H9 (cell line): Measurements from ENCODE around the gene COQ5. TPM values are rescaled to one million over a fixed set of nuclear protein-coding genes. Genes with fewer than 3 reads are reported as not detected.

Experiments
- DNase-seq: peaks from one replicate; pipeline ENCODE4 v3.0.0-alpha.2; 2017
- H2AFZ ChIP-seq: one replicate; pipeline ENCODE4 v1.6.1; 2013; ENCODE audit warnings: mild to moderate bottlenecking, low read length, control low read depth, moderate library complexity
- H2AK5ac ChIP-seq: 2 replicates; pipeline ENCODE4 v1.6.1; 2013; ENCODE audit warnings: low read length, control low read depth, mixed read lengths; ENCODE audit not compliant: insufficient read length
- H2BK120ac ChIP-seq: one replicate; pipeline ENCODE4 v1.6.1; 2013; ENCODE audit warnings: low read depth, mild to moderate bottlenecking, low read length, control low read depth, inconsistent platforms; ENCODE audit not compliant: poor library complexity, severe bottlenecking
- H2BK12ac ChIP-seq: 2 replicates; pipeline ENCODE4 v1.6.1; 2013; ENCODE audit warnings: low read length, control low read depth, mixed read lengths, low read depth; ENCODE audit not compliant: insufficient read length
- H2BK15ac ChIP-seq: 2 replicates; pipeline ENCODE4 v1.6.1; 2013; ENCODE audit warnings: low read depth, low read length, control low read depth
- H2BK20ac ChIP-seq: one replicate; pipeline ENCODE4 v1.6.1; 2013; ENCODE audit warnings: low read depth, mild to moderate bottlenecking, low read length, control low read depth, inconsistent platforms; ENCODE audit not compliant: poor library complexity, severe bottlenecking
- H2BK5ac ChIP-seq: 2 replicates; pipeline ENCODE4 v1.6.1; 2013; ENCODE audit warnings: low read length, control low read depth, mixed read lengths; ENCODE audit not compliant: insufficient read length
- H3K14ac ChIP-seq: 2 replicates; pipeline ENCODE4 v1.6.1; 2013; ENCODE audit warnings: low read length, control low read depth; ENCODE audit not compliant: insufficient read depth
- H3K18ac ChIP-seq: 2 replicates; pipeline ENCODE4 v1.6.1; 2013; ENCODE audit warnings: low read depth, mild to moderate bottlenecking, mixed read lengths, low read length, control low read depth; ENCODE audit not compliant: insufficient read length
- H3K23ac ChIP-seq: 2 replicates; pipeline ENCODE4 v1.6.1; 2013; ENCODE audit warnings: low read length, control low read depth, mixed read lengths, low read depth; ENCODE audit not compliant: insufficient read length
- H3K23me2 ChIP-seq: 2 replicates; pipeline ENCODE4 v1.6.1; 2013; ENCODE audit warnings: low read depth, mild to moderate bottlenecking, mixed read lengths, low read length, control low read depth; ENCODE audit not compliant: insufficient read length, poor library complexity, severe bottlenecking
- H3K27ac ChIP-seq: 2 replicates; pipeline ENCODE4 v1.5.1; 2013; ENCODE audit warnings: low read length, control low read depth, mixed read lengths, low read depth; ENCODE audit not compliant: insufficient read length
- H3K27me3 ChIP-seq: 2 replicates; pipeline ENCODE4 v1.6.1; 2013; ENCODE audit warnings: low read length, control low read depth, inconsistent platforms; ENCODE audit not compliant: insufficient read depth
- H3K4ac ChIP-seq: 2 replicates; pipeline ENCODE4 v1.6.1; 2013; ENCODE audit warnings: low read depth, mild to moderate bottlenecking, control low read depth, inconsistent platforms, low read length, moderate library complexity
- H3K4me1 ChIP-seq: 2 replicates; pipeline ENCODE4 v1.6.1; 2013; ENCODE audit warnings: low read length, control low read depth, inconsistent platforms; ENCODE audit not compliant: insufficient read depth
- H3K4me2 ChIP-seq: 2 replicates; pipeline ENCODE4 v1.6.1; 2013; ENCODE audit warnings: low read length, control low read depth, mixed read lengths; ENCODE audit not compliant: insufficient read length, insufficient read depth
- H3K56ac ChIP-seq: 2 replicates; pipeline ENCODE4 v1.6.1; 2013; ENCODE audit warnings: low read depth, mild to moderate bottlenecking, mixed read lengths, low read length, control low read depth; ENCODE audit not compliant: insufficient read length
- H3K79me1 ChIP-seq: 2 replicates; pipeline ENCODE4 v1.6.1; 2013; ENCODE audit warnings: low read depth, mild to moderate bottlenecking, moderate library complexity, low read length, control low read depth, inconsistent platforms; ENCODE audit not compliant: insufficient read depth, poor library complexity, severe bottlenecking
- H3K79me2 ChIP-seq: 2 replicates; pipeline ENCODE4 v1.6.1; 2013; ENCODE audit warnings: low read length, control low read depth, inconsistent platforms; ENCODE audit not compliant: insufficient read depth
- H3K9ac ChIP-seq: 2 replicates; pipeline ENCODE4 v1.6.1; 2013; ENCODE audit warnings: low read length, control low read depth, mixed read lengths; ENCODE audit not compliant: insufficient read length; ENCODE audit errors: extremely low read depth
- H3K9me3 ChIP-seq: one replicate; pipeline ENCODE4 v1.6.1; 2013; ENCODE audit warnings: low read depth, low read length, inconsistent platforms; ENCODE audit not compliant: control insufficient read depth
- H3T11ph ChIP-seq: one replicate; pipeline ENCODE4 v1.6.1; 2013; ENCODE audit warnings: mild to moderate bottlenecking, low read length, control low read depth, inconsistent platforms
- H4K20me1 ChIP-seq: one replicate; pipeline ENCODE4 v1.6.1; 2013; ENCODE audit not compliant: control insufficient read depth, insufficient read length, insufficient read depth
- H4K5ac ChIP-seq: 2 replicates; pipeline ENCODE4 v1.6.1; 2013; ENCODE audit warnings: low read depth, mild to moderate bottlenecking, mixed read lengths, low read length, control low read depth; ENCODE audit not compliant: insufficient read length
- H4K8ac ChIP-seq: replicated peaks from 2 replicates; pipeline ENCODE4 v1.6.1; 2013; ENCODE audit warnings: low read length, control low read depth, mixed read lengths, low read depth; ENCODE audit not compliant: insufficient read length
- H4K91ac ChIP-seq: 2 replicates; pipeline ENCODE4 v1.6.1; 2013; ENCODE audit warnings: low read depth, mild to moderate bottlenecking, moderate library complexity, mixed read lengths, low read length, control low read depth; ENCODE audit not compliant: insufficient read length
- H3K27ac Mint-ChIP-seq, 3 experiments: 2 replicates in 2 of 3; 3 replicates in 1 of 3; pipeline ENCODE4 v1.8.0; 2020 to 2021; ENCODE audit warnings: mixed read lengths in 3 of 3, mild to moderate bottlenecking in 1 of 3, moderate library complexity in 1 of 3
- H3K27me3 Mint-ChIP-seq: 2 replicates; pipeline ENCODE4 v1.8.0; 2021; ENCODE audit warnings: low read depth, mild to moderate bottlenecking, moderate library complexity, mixed read lengths
- H3K36me3 Mint-ChIP-seq, 3 experiments: 2 replicates in 2 of 3; 3 replicates in 1 of 3; pipeline ENCODE4 v1.8.0; 2020 to 2021; ENCODE audit warnings: low read depth in 3 of 3, mixed read lengths in 3 of 3; ENCODE audit not compliant: insufficient read depth in 1 of 3
- H3K4me1 Mint-ChIP-seq, 2 experiments: 2 replicates each; pipeline ENCODE4 v1.8.0; 2020; ENCODE audit warnings: mixed read lengths in 2 of 2
- H3K4me3 Mint-ChIP-seq, 2 experiments: 2 replicates in 1 of 2; 3 replicates in 1 of 2; pipeline ENCODE4 v1.8.0; 2020 to 2021; ENCODE audit warnings: mild to moderate bottlenecking in 2 of 2, mixed read lengths in 2 of 2, moderate library complexity in 1 of 2
- H3K9me3 Mint-ChIP-seq, 2 experiments: 2 replicates in 1 of 2; 3 replicates in 1 of 2; pipeline ENCODE4 v1.8.0; 2020; ENCODE audit warnings: mild to moderate bottlenecking in 2 of 2, mixed read lengths in 2 of 2, moderate library complexity in 1 of 2
- WGBS: extraction: QIAGEN DNeasy Blood & Tissue Kit; methylation state at CpG from one replicate; pipeline ENCODE4 v1.1.7; 2013; ENCODE audit warnings: missing lambda C conversion rate, low lambda C conversion rate, mixed read lengths; ENCODE audit not compliant: insufficient read length; ENCODE audit errors: extremely low coverage; 5-methylcytosine and 5-hydroxymethylcytosine counted together
- total RNA-seq: library from RNA; stranded (reverse); gene quantifications from 2 replicates; pipeline ENCODE4 v1.2.1, GENCODE V29; 2021
- TF ChIP-seq, protein P1 (sequence below): fragments of 200-600 bp; sonication (generic); conservative IDR thresholded peaks from 3 replicates; pipeline ENCODE4 v1.8.0; 2021; ENCODE audit warnings: antibody characterized with exemption, mild to moderate bottlenecking

The COQ5 gene
- total RNA-seq, 1 experiment from 2014 or later: 34.8 TPM

DNA sequence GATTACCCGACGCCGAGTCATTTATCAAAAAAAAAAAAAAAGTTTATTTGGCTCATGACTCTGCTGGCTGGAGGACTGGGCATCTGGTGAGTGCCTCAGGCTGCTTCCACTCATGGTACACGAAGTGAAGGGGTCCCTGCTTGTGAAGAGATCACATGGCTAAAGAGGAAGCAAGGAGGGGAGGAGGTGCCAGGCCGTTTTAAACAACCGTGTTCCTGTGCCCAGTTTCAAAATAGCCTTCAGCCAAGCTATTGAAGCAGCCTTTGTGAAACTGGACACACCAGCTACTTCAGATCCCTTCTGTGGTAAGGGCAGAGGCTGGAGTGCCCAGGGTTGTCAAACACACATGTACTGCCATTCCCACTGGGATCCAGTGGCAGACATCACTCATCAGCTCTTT lies 44.6 kb upstream of the COQ5 start:
- Mint-ChIP-seq H3K4me3 (no peak overlapping the region), H3K9me3 (no peaks in the 10 kb centered on the region), H3K4me1 (no peaks in the 10 kb centered on the region), H3K27me3 (no peaks in the 10 kb centered on the region), H3K27ac (no peak overlapping the region; a peak in 1 of 7 replicates), H3K36me3 (peaks cover 51 to 95% (median 86%) of the 10 kb centered on the region in 3 experiments; a peak in 6 of 7 replicates)
- no peaks in the 10 kb centered on the region for H4K20me1 ChIP-seq
- H3K18ac ChIP-seq: no peak overlapping the region
- H2AFZ ChIP-seq: no peak overlapping the region
- no peak overlapping the region for H3K27ac ChIP-seq
- H2BK5ac ChIP-seq: no peak overlapping the region
- H2BK20ac ChIP-seq: no peak overlapping the region
- H3K9ac ChIP-seq: no peak overlapping the region
- H3K4ac ChIP-seq: no peak overlapping the region
- WGBS: no CpG with 5 or more reads among the region's 6 CpGs
- no peak overlapping the region for H2BK12ac ChIP-seq
- H3K23me2 ChIP-seq: no peaks in the 10 kb centered on the region
- H4K91ac ChIP-seq: no peak overlapping the region
- H3K14ac ChIP-seq: no peak overlapping the region
- H3K79me2 ChIP-seq: no peaks in the 10 kb centered on the region
- no peaks in the 10 kb centered on the region for H3K79me1 ChIP-seq
- DNase-seq: no peak
- H3K4me1 ChIP-seq: no peaks in the 10 kb centered on the region
- H2BK120ac ChIP-seq: no peak overlapping the region
- no peak overlapping the region for H3K23ac ChIP-seq
- no peak overlapping the region for H2BK15ac ChIP-seq
- H3K9me3 ChIP-seq: no peaks in the 10 kb centered on the region
- H3K56ac ChIP-seq: no peak overlapping the region
- no peak overlapping the region for H3K4me2 ChIP-seq
- no peak overlapping the region for H4K5ac ChIP-seq
- H3T11ph ChIP-seq: no peak overlapping the region
- no peak overlapping the region for H2AK5ac ChIP-seq
- H4K8ac ChIP-seq: no peak overlapping the region
- TF ChIP-seq, protein P1, sequence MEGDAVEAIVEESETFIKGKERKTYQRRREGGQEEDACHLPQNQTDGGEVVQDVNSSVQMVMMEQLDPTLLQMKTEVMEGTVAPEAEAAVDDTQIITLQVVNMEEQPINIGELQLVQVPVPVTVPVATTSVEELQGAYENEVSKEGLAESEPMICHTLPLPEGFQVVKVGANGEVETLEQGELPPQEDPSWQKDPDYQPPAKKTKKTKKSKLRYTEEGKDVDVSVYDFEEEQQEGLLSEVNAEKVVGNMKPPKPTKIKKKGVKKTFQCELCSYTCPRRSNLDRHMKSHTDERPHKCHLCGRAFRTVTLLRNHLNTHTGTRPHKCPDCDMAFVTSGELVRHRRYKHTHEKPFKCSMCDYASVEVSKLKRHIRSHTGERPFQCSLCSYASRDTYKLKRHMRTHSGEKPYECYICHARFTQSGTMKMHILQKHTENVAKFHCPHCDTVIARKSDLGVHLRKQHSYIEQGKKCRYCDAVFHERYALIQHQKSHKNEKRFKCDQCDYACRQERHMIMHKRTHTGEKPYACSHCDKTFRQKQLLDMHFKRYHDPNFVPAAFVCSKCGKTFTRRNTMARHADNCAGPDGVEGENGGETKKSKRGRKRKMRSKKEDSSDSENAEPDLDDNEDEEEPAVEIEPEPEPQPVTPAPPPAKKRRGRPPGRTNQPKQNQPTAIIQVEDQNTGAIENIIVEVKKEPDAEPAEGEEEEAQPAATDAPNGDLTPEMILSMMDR: no peak
- H3K27me3 ChIP-seq: no peaks in the 10 kb centered on the region
